Measurements from ENCODE around the gene ZNF609. TPM values are rescaled to one million over a fixed set of nuclear protein-coding genes. Genes with fewer than 3 reads are reported as not detected.

Gene ZNF609
- total and polyA plus RNA-seq, 2 of the 13 experiments (the other 11 are each of a cell fraction or from before 2014, with no cell fraction given) = 8.9 to 9.9 TPM

DNA sequence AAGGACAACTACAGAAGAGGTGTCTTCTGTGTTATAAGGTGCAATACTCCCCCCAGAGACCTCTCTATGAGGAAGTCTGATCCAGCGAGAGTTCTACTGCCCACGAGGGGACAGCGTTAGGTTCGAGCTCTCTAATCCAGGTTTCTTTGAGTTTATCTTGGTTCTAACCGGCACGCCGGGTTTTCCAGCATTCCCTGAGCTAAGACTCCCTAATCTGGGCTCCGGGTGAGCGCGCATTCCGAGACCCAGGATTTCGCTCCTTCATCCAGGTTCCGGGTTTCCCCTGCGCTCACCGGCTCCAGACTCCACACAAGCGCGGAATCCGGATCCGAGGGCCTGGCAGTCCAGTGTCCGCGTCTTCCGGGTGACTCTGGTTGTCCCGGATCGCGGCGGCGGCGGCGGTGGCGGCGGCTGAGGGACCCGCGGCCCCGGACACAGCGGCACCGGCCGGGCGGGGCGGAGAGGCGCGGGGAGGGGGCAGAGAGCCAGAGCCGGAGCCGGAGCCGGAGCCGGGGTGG, at the start of gene ZNF609 (continued):
- TF ChIP-seq, protein P1, sequence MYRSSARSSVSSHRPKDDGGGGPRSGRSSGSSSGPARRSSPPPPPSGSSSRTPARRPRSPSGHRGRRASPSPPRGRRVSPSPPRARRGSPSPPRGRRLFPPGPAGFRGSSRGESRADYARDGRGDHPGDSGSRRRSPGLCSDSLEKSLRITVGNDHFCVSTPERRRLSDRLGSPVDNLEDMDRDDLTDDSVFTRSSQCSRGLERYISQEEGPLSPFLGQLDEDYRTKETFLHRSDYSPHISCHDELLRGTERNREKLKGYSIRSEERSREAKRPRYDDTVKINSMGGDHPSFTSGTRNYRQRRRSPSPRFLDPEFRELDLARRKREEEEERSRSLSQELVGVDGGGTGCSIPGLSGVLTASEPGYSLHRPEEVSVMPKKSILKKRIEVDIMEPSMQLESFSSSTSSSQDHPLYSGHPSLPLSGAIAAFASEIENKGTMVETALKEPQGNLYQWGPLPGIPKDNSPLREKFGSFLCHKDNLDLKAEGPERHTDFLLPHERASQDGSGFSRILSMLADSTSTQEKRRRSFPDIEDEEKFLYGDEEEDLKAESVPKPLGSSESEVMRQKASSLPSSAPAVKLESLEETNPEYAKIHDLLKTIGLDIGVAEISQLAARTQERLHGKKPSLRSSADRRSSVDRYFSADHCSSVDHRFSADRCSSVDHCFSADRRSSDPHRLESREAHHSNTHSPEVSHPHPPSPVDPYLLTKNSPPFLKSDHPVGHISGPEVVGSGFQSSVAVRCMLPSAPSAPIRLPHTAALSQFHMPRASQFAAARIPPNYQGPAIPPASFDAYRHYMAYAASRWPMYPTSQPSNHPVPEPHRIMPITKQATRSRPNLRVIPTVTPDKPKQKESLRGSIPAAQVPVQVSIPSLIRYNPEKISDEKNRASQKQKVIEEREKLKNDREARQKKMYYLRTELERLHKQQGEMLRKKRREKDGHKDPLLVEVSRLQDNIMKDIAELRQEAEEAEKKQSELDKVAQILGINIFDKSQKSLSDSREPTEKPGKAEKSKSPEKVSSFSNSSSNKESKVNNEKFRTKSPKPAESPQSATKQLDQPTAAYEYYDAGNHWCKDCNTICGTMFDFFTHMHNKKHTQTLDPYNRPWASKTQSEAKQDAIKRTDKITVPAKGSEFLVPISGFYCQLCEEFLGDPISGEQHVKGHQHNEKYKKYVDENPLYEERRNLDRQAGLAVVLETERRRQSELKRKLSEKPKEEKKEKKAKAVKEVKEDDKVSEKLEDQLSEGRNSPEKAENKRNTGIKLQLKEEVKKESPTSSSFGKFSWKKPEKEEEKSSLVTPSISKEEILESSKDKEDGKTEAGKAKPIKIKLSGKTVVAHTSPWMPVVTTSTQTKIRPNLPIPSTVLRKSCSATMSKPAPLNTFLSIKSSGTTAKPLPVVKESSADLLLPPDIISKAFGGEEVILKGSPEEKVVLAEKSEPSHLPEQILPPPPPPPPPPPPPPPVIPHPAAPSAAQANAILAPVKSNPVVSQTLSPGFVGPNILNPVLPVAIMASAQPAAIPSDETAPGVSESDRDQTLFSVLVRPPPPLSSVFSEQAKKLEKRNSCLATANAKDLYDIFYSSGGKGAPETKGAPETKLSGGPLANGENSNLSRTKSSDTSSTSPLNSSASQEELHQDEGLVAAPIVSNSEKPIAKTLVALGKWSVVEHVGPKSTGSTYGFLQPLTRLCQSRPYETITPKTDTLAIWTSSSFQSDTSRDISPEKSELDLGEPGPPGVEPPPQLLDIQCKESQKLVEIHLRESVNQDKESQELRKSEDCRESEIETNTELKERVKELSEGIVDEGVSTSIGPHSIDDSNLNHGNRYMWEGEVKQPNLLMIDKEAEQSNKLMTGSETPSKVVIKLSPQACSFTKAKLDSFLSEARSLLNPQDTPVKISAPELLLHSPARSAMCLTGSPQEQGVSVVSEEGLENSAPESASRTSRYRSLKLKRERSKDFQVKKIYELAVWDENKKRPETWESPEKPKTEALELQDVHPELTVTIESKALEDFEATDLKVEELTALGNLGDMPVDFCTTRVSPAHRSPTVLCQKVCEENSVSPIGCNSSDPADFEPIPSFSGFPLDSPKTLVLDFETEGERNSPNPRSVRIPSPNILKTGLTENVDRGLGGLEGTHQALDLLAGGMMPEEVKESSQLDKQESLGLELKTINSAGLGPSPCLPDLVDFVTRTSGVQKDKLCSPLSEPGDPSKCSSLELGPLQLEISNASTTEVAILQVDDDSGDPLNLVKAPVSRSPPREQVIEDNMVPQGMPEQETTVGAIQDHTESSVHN (CRISPR knock-in tag; IDR thresholded peaks at IDR 0.05) = no peak
- TF ChIP-seq, protein P2, sequence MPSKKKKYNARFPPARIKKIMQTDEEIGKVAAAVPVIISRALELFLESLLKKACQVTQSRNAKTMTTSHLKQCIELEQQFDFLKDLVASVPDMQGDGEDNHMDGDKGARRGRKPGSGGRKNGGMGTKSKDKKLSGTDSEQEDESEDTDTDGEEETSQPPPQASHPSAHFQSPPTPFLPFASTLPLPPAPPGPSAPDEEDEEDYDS (CRISPR knock-in tag; IDR thresholded peaks at IDR 0.05) = peak; percentile 31; the same call in 1 of the 2 replicates
- TF ChIP-seq AGO1 (IDR thresholded peaks at IDR 0.05; ENCODE audit: low read depth, low read length, poor library complexity, severe bottlenecking) (peak; percentile 74), ZNF878 (CRISPR knock-in tag; IDR thresholded peaks at IDR 0.05) (no peak), ZNF10 (CRISPR knock-in tag; IDR thresholded peaks at IDR 0.05; ENCODE audit: borderline replicate concordance, low read depth) (no peak), CBX5 (CRISPR knock-in tag; IDR thresholded peaks at IDR 0.05; ENCODE audit: borderline replicate concordance) (peak; percentile 89; the same call in 1 of the 2 replicates), CBX1 (IDR thresholded peaks at IDR 0.05; ENCODE audit: low read depth) (no peak), NFE2L1 (CRISPR knock-in tag; IDR thresholded peaks at IDR 0.05; ENCODE audit: borderline replicate concordance) (no peak), STAG1 (CRISPR knock-in tag; IDR thresholded peaks at IDR 0.05) (peak; percentile 41), SP1 (IDR thresholded peaks at IDR 0.05) (no peak), SP1 (CRISPR knock-in tag; IDR thresholded peaks at IDR 0.05) (peak; percentile 57)
- TF ChIP-seq, protein P3, sequence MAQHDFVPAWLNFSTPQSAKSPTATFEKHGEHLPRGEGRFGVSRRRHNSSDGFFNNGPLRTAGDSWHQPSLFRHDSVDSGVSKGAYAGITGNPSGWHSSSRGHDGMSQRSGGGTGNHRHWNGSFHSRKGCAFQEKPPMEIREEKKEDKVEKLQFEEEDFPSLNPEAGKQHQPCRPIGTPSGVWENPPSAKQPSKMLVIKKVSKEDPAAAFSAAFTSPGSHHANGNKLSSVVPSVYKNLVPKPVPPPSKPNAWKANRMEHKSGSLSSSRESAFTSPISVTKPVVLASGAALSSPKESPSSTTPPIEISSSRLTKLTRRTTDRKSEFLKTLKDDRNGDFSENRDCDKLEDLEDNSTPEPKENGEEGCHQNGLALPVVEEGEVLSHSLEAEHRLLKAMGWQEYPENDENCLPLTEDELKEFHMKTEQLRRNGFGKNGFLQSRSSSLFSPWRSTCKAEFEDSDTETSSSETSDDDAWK (CRISPR knock-in tag; IDR thresholded peaks at IDR 0.05) = no peak
- TF ChIP-seq, protein P4, sequence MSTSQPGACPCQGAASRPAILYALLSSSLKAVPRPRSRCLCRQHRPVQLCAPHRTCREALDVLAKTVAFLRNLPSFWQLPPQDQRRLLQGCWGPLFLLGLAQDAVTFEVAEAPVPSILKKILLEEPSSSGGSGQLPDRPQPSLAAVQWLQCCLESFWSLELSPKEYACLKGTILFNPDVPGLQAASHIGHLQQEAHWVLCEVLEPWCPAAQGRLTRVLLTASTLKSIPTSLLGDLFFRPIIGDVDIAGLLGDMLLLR (CRISPR knock-in tag; IDR thresholded peaks at IDR 0.05) = 0 out of 2 replicates have a peak, but pooled peaks have one; percentile 22
- TF ChIP-seq, protein P5, sequence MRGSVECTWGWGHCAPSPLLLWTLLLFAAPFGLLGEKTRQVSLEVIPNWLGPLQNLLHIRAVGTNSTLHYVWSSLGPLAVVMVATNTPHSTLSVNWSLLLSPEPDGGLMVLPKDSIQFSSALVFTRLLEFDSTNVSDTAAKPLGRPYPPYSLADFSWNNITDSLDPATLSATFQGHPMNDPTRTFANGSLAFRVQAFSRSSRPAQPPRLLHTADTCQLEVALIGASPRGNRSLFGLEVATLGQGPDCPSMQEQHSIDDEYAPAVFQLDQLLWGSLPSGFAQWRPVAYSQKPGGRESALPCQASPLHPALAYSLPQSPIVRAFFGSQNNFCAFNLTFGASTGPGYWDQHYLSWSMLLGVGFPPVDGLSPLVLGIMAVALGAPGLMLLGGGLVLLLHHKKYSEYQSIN (CRISPR knock-in tag; IDR thresholded peaks at IDR 0.05; ENCODE audit: borderline replicate concordance) = no peak
